Thyroid gland (tissue), 4 donors: ENCODE measurements around the gene UBIAD1.

Source experiments
- CTCF ChIP-seq, 6 experiments: fragments of 200-600 bp in 3 of 6; fragments of 450-650 bp in 3 of 6; sonication (generic) in 3 of 6; IDR thresholded peaks; one replicate each; pipeline ENCODE4 v1.5.1; 2016 to 2019; ENCODE audit warnings: antibody characterized with exemption in 6 of 6, mild to moderate bottlenecking in 2 of 6, inconsistent platforms in 1 of 6, moderate library complexity in 1 of 6
- POLR2A ChIP-seq, 2 donors: fragments of 450-650 bp; IDR thresholded peaks; one replicate each; pipeline ENCODE4 v1.6.1; 2017; ENCODE audit warnings: antibody characterized with exemption in 2 of 2, mild to moderate bottlenecking in 2 of 2, moderate library complexity in 1 of 2

DNA sequence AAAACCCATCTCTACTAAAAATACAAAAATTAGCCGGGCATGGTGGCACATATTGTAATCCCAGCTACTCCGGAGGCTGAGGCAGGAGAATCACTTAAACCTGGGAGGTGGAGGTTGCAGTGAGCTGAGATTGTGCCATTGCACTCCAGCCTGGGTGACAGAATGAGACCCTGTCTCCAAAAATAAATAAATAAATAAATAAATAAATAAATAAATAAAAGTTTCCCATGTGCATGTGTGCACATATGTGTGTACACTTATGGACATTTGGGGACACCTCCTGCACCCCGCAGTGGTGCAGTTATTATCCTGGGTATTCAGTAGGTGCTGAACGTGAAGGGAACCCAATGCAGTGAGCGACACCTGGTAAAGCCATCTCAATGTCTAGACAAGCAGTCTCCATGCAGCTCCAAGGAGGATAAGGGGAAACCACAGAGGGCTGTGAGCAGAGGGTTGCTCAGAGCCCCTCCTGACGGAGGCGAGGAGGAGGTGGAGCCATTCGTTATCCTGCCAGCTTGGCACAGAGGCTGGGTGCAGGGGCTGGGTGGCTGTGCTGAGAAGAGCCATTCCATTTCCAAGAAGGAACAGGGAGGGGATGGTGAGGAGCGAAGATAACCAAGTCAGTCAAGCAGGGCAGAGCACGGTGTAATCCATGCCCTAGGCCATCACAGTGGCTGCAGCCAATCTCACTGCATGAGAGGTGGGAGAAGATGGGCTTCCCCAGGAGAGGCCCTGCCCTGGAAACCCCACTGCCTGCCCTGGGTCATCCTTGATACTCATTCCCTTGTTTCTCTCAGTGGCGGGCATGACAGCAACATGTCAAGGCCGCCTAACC, 25.6 kb downstream of the UBIAD1 start:
- TF ChIP-seq CTCF (IDR thresholded peaks at IDR 0.05) = no peak
- no peak for TF ChIP-seq POLR2A (IDR thresholded peaks at IDR 0.05)
